VCaP (cell line): ENCODE measurements around the gene TPRG1L.
"Not testable (repeated sequence)": the region's sequence is repeated elsewhere in the genome, so short reads cannot be mapped to it uniquely, and the experiment has no call there.

ENCODE experiments used
- H3K27ac ChIP-seq: fragments of 450-650 bp; 2 replicates; pipeline ENCODE4 v1.5.1; 2017
- TF ChIP-seq, protein P1 (sequence below): fragments of 450-650 bp; conservative IDR thresholded peaks from 2 replicates; pipeline ENCODE4 v1.5.1; 2017; ENCODE audit warnings: mild to moderate bottlenecking, moderate library complexity

TPRG1L gene

GRCh38 chr1:3579626-3580025 lies 45.2 kb upstream of the TPRG1L start:
- TF ChIP-seq, protein P1, sequence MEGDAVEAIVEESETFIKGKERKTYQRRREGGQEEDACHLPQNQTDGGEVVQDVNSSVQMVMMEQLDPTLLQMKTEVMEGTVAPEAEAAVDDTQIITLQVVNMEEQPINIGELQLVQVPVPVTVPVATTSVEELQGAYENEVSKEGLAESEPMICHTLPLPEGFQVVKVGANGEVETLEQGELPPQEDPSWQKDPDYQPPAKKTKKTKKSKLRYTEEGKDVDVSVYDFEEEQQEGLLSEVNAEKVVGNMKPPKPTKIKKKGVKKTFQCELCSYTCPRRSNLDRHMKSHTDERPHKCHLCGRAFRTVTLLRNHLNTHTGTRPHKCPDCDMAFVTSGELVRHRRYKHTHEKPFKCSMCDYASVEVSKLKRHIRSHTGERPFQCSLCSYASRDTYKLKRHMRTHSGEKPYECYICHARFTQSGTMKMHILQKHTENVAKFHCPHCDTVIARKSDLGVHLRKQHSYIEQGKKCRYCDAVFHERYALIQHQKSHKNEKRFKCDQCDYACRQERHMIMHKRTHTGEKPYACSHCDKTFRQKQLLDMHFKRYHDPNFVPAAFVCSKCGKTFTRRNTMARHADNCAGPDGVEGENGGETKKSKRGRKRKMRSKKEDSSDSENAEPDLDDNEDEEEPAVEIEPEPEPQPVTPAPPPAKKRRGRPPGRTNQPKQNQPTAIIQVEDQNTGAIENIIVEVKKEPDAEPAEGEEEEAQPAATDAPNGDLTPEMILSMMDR, result no peak
- no peak overlapping the region for H3K27ac ChIP-seq

- H3K27ac ChIP-seq, result no peak overlapping the region
- TF ChIP-seq, protein P1, result no peak
Measured at GRCh38 chr1:3580231-3580630, 44.6 kb upstream of the TPRG1L start.

GRCh38 chr1:3581296-3582036 lies 43.3 kb upstream of the TPRG1L start:
- no peak overlapping the region for H3K27ac ChIP-seq
- TF ChIP-seq, protein P1, result no peak

DNA sequence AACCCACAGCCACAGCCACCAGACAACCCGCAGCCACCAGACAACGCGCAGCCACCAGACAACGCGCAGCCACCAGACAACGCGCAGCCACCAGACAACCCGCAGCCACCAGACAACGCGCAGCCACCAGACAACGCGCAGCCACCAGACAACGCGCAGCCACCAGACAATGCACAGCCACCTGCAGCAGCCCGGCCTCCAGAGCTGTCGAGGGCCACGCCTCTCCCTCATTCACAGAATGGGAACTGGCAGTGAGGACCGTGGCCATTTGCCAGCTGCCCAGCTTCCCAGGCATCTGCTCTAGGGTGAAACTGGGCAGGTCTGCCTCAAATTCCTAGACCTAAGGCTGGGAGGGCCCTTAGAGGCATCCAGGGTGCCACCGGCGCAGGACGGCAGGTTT lies 41.1 kb upstream of the TPRG1L start:
- H3K27ac ChIP-seq, result not testable (repeated sequence)

DNA sequence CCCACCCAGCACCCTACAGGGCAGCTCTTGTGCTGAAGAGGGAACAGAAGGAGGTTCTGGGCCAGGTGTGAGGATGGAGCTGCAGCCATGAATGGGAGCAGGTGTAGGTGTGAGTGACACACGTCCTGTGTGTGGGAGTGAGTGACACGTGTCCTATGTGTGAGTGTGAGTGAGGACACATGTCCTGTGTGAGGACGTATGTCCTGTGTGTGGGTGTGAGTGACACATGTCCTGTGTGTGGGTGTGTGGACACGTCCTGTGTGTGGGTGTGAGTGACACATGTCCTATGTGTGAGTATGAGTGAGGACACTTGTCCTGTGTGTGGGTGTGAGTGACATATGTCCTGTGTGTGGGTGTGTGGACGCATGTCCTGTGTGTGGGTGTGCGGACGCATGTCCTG lies 39.9 kb upstream of the TPRG1L start:
- no peak overlapping the region for H3K27ac ChIP-seq
- TF ChIP-seq, protein P1, result no peak

DNA sequence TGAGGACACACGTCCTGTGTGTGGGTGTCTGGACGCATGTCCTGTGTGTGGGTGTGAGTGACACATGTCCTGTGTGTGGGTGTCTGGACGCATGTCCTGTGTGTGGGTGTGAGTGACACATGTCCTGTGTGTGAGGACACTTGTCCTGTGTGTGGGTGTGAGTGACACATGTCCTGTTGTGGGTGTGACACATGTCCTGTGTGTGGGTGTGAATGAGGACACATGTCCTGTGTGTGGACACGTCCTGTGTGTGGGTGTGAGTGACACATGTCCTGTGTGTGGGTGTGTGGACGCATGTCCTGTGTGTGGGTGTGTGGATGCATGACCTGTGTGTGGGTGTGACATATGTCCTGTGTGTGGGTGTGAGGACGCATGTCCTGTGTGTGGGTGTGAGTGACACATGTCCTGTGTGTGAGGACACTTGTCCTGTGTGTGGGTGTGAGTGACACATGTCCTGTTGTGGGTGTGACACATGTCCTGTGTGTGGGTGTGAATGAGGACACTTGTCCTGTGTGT lies 39.4 kb upstream of the TPRG1L start:
- H3K27ac ChIP-seq, result not testable (repeated sequence)

GRCh38 chr1:3585940-3586568 lies 38.8 kb upstream of the TPRG1L start:
- H3K27ac ChIP-seq, result peak overlapping the region; percentile 73; the same call in 1 of the 2 replicates
- TF ChIP-seq, protein P1, result no peak

DNA sequence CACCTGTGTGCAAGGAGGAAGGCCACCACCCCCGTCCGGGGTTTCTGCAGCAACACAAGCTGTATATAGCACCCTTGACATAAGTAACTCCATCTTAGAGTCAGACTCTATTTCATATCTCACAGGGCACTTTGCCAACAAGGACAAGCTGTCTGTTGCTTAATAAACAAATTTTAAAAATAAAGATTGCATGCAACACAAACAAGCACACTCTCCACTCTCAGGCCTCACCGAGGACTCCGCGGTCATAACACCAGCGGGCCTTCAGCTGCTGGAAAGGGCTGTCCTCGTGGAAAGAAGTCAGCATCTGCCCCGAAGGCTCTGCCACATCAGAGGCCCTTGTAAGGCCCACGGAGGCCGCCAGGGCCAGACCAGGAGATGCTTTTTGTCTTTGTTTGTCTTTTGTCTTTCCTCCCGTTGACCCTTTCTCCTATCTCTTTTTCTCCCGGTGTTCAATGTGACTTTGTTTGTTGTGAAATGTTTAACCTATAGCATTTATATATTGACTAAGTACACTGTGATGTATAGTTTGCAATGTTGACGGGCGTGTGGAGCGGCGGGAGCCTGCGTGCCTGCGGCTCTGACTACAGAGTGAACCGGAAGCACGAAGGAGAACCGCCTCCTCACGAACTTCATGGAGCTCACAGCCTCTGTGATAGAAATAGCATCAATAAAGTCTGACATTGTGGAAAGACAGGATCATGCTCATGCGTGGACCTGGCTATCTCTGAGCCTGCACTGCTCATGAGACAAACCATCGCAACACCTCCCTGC lies 37.6 kb upstream of the TPRG1L start:
- TF ChIP-seq, protein P1, result peak; percentile 11; the same call in 1 of the 2 replicates
- peak overlapping the region; percentile 73 for H3K27ac ChIP-seq
